RWPE1 (cell line): ENCODE results near the gene EXOC3L4.
A peak's percentile ranks its signal among the peaks of the same experiment; 100 is the strongest.
"Not testable (repeated sequence)": the region's sequence is repeated elsewhere in the genome, so short reads cannot be mapped to it uniquely, and the experiment has no call there.

Source experiments
- CTCF ChIA-PET: fragments of 350-600 bp; sonication (Branson Sonifier 250); formaldehyde crosslinking; extraction: SDS; loops from one replicate; lab custom pipeline; 2021; lab: Yijun Ruan, JAX
- POLR2A ChIA-PET: fragments of 400-600 bp; formaldehyde crosslinking; extraction: SDS; loops from one replicate; lab custom pipeline; 2020; ENCODE audit warnings: antibody characterized with exemption; ENCODE audit not compliant: low non-redundant PET; lab: Yijun Ruan, JAX
- DNase-seq: peaks from one replicate; pipeline ENCODE4 v3.0.0; 2012; ENCODE audit warnings: low spot score
- H3K27ac ChIP-seq: fragments of 450-650 bp; 2 replicates; pipeline ENCODE4 v1.5.1; 2017
- TF ChIP-seq, protein P1 (sequence below): fragments of 450-650 bp; conservative IDR thresholded peaks from 2 replicates; pipeline ENCODE4 v1.5.1; 2017; ENCODE audit warnings: low read depth, mild to moderate bottlenecking

EXOC3L4 gene

DNA sequence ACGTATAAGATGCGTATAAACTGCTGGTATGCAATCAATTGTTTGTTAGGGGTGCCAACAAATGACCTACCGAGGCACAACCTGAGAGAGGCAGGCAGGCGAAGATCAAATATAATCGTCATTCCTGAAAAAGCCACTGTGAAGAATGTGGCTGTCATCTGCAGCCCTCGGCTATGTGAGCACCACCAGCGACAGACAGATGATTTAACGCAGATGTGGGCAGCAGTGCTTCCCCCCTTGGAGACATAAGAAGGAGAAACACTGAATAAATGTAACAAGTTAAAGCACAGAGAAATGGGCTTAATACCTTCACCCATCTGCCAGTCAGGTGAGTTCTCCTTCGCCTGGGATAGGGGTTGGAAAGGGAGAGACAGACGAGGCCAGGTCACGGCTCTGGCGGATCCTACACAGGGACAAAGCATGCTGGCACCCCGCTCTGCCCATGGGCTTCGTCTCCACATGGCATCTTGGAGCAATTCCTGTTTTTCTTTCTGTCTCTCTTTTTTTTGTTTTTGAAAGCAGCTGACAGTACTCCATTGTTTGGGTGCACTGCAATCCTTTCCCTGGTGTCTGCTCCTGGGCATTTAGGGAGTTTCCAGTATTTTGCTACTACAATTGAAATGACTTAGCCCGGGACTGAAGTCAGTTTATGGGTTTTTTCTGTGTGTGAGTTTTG is 56.9 kb downstream of the EXOC3L4 start:
- ChIA-PET CTCF (interaction anchor here (0.7 kb wide), 1 partner anchor 9 kb away, joined by 6 read pairs; no protein-coding TSS in a partner anchor), POLR2A (no interaction called here)
- TF ChIP-seq, protein P1, sequence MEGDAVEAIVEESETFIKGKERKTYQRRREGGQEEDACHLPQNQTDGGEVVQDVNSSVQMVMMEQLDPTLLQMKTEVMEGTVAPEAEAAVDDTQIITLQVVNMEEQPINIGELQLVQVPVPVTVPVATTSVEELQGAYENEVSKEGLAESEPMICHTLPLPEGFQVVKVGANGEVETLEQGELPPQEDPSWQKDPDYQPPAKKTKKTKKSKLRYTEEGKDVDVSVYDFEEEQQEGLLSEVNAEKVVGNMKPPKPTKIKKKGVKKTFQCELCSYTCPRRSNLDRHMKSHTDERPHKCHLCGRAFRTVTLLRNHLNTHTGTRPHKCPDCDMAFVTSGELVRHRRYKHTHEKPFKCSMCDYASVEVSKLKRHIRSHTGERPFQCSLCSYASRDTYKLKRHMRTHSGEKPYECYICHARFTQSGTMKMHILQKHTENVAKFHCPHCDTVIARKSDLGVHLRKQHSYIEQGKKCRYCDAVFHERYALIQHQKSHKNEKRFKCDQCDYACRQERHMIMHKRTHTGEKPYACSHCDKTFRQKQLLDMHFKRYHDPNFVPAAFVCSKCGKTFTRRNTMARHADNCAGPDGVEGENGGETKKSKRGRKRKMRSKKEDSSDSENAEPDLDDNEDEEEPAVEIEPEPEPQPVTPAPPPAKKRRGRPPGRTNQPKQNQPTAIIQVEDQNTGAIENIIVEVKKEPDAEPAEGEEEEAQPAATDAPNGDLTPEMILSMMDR = no peak
- no peak overlapping the region for H3K27ac ChIP-seq
- no peak for DNase-seq

DNA sequence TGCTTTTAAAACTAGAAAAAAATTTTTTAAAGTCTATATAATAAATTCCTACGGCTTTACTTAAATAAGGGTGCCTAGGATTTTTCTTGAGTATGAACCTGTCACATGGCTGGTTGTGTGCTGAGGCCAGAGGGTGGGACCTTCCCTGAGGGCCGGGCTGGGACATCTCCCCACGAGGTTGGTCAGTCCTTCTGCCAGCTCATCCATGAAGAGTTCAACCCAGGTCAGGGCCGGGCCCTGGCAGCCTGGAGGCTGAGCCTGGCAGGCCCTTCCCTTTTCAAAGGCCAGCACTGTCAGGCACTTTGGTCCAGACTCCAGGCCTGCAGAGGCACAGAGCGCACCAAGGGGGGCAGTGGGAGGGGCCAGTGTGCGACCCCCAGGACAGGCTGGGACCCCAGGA is 60.5 kb downstream of the EXOC3L4 start:
- ChIA-PET POLR2A (no interaction called here), CTCF (interaction anchor here (0.6 kb wide), 1 partner anchor 129 kb away, joined by 3 read pairs; no protein-coding TSS in a partner anchor)
- TF ChIP-seq, protein P1 = no peak
- peak; percentile 84 for DNase-seq
- H3K27ac ChIP-seq = peak overlapping the region; percentile 52; the same call in 1 of the 2 replicates

DNA sequence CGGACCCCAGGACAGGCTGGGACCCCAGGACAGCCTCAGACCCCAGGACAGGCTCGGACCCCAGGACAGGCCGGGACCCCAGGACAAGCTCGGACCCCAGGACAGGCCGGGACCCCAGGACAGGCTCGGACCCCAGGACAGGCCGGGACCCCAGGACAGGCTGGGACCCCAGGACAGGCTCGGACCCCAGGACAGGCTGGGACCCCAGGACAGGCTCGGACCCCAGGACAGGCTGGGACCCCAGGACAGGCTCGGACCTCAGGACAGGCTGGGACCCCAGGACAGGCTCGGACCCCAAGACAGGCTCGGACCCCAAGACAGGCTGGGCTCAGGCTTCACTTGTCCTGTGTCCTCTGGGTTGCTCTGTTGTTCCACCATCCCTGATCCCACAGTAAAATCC is 60.9 kb downstream of the EXOC3L4 start:
- peak overlapping the region; percentile 52; the same call in 1 of the 2 replicates for H3K27ac ChIP-seq
- DNase-seq, POLR2A ChIA-PET, CTCF ChIA-PET: not testable (repeated sequence)

DNA sequence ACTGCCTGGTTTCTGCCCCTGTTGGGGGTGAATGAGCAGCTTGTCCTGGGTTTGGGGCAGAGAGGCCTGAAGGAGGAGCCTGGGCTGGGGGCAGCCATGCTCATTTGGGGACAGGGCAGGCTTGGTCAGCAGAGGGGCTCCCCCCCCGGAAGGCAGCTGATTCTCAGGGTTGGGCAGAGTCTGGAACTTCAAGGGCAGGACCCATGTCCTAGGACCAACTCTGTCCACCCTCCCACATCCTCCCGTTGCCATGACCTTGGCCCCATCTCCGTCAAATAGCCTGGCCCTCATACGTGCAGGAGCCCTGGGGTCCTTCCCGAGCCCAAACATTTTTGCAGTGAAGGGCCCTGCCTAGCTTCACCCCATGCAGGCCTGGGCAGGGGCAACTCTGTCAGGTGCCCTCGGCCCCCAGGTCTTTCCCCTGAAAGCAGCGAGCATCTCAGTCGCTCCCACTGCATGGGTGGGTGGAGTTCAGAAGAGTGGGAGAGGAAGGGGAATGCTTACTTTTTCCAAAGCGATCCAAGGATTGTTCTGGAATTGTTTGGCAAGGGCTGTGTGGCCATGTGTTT is 61.4 kb downstream of the EXOC3L4 start:
- POLR2A ChIA-PET = no interaction called here
- CTCF ChIA-PET = no interaction called here
- H3K27ac ChIP-seq = peak overlapping the region; percentile 30; the same call in 1 of the 2 replicates
- TF ChIP-seq, protein P1 = no peak
- no peak for DNase-seq

DNA sequence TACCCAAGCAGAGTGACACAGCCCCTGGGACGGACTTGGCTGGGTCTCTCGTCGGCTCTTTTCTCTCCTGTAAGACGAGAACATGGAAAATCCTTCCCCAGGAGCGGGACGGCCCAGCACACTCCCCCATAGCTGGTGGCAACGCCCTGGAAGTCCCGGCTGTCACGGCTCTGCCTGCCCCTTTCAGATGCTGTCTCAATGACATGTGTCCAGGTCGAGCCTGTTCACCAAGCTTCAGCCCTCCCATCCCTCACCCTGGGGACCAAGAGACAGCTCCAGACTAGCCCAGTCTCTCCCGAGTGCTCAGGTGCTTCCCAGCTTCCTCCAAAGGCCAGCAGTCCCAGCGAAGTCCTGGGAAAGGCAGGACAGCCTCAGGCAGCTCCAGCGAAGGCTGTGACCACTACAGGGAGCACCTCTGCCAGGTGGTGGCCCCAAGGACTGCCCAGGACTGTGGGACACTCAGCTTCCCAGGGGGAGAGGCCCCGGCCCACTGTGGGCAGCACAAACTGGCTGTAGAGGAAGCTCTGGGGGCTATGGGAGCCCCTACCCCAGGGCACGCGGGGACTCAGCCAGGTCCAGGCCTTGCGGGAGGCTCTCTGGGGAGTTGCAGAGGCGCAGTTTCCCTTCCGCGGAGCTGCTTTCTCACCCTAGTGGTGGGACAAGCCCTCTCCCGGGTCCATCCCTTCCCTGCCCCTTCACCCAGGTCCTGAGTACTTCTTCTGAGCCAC is 62.3 kb downstream of the EXOC3L4 start:
- TF ChIP-seq, protein P1 = no peak
- CTCF ChIA-PET = interaction anchor here (0.7 to 0.9 kb wide), 2 partner anchors 30 to 52 kb away, joined by 3 read pairs; no protein-coding TSS in a partner anchor
- H3K27ac ChIP-seq = peak overlapping the region; percentile 20; the same call in 1 of the 2 replicates
- no peak for DNase-seq
- POLR2A ChIA-PET = no interaction called here

DNA sequence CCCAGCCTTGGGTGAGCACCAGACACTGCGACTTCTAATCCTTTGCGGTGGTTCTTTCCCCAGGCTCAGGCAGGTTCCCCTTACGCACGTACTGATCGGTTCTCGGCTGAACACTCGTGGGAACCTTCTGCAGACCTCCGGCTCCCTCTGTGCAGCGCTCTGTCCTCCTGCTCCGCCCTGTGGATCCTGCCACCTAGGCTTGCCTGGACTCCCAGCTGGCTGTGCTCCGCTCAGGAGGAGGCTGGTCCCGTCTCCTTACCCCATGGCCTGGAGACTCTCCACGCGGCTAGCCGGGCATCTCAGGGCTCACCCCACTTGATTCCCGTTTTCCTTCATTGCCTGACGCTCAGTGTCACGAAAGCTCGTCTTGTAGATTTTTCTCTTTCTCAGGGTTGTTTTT is 63.4 kb downstream of the EXOC3L4 start:
- TF ChIP-seq, protein P1 = no peak
- DNase-seq = no peak
- POLR2A ChIA-PET = no interaction called here
- no peak overlapping the region for H3K27ac ChIP-seq
- CTCF ChIA-PET = interaction anchor here (0.5 to 0.6 kb wide), 2 partner anchors 20 to 93 kb away, joined by 3 to 4 read pairs; no protein-coding TSS in a partner anchor
